Testis (tissue), 3 donors: ENCODE data around the gene VAV2. TPM values are rescaled to one million over a fixed set of nuclear protein-coding genes. Genes with fewer than 3 reads are reported as not detected.

Source experiments
- DNase-seq: peaks from one replicate; pipeline ENCODE4 v3.0.0-alpha.2; 2019
- H3K27ac ChIP-seq, 2 donors: fragments of 200-600 bp; sonication (generic); one replicate each; pipeline ENCODE4 v1.5.1; 2019
- H3K27me3 ChIP-seq: fragments of 200-600 bp; sonication (generic); one replicate; pipeline ENCODE4 v1.5.1; 2019
- H3K36me3 ChIP-seq: fragments of 200-600 bp; sonication (generic); one replicate; pipeline ENCODE4 v1.5.1; 2017; ENCODE audit warnings: low read depth; ENCODE audit errors: missing control alignments
- H3K4me1 ChIP-seq: fragments of 200-600 bp; sonication (generic); one replicate; pipeline ENCODE4 v1.5.1; 2019
- H3K4me3 ChIP-seq, 2 donors: fragments of 200-600 bp; sonication (generic); one replicate each; pipeline ENCODE4 v1.5.1; 2017 to 2019
- H3K9me3 ChIP-seq: fragments of 200-600 bp; sonication (generic); one replicate; pipeline ENCODE4 v1.5.1; 2017
- CTCF ChIP-seq, 3 experiments: fragments of 450-650 bp in 2 of 3; fragments of 200-600 bp in 1 of 3; sonication (generic) in 1 of 3; IDR thresholded peaks; one replicate each; pipeline ENCODE4 v1.5.1; 2016 to 2019; ENCODE audit warnings: antibody characterized with exemption in 3 of 3, mild to moderate bottlenecking in 2 of 3, moderate library complexity in 1 of 3
- POLR2A ChIP-seq: fragments of 450-650 bp; IDR thresholded peaks from one replicate; pipeline ENCODE4 v1.6.1; 2017; ENCODE audit warnings: antibody characterized with exemption, mild to moderate bottlenecking, moderate library complexity
- WGBS, 2 donors: methylation state at CpG; one replicate each; pipeline ENCODE4 v1.1.5; 2018; 5-methylcytosine and 5-hydroxymethylcytosine counted together
- intact Hi-C: fragments of 100-400 bp; cut with DNase I; formaldehyde crosslinking; loops from one replicate; pipeline ENCODE4 v1.15.1; 2023; ENCODE audit warnings: low total_unique reads
- polyA plus RNA-seq: library from polyadenylated mRNA; stranded (reverse); fragments of 350-450 nt; fragmentation: Illumina TruSeq; extraction: RNeasy Lipid Tissue Mini Kit (QIAGEN cat#74804); gene quantifications from one replicate; pipeline ENCODE4 v1.2.3, GENCODE V29; 2014; ENCODE audit warnings: low read depth, low replicate concordance; ENCODE audit not compliant: insufficient read depth
- total RNA-seq, 2 donors: library from RNA; depleted of rRNA; stranded (reverse); fragments of >200 nt; gene quantifications; one replicate each; pipeline ENCODE4 v1.2.3, GENCODE V29; 2016

Gene VAV2
- total and polyA plus RNA-seq, 3 donors from 2014 or later = 11.0 to 14.1 (median 12.2) TPM

- Histone ChIP-seq H3K36me3 (no peaks in the 10 kb centered on the region), H3K27ac (no peak overlapping the region), H3K9me3 (no peaks in the 10 kb centered on the region), H3K4me3 (no peak overlapping the region), H3K27me3 (no peaks in the 10 kb centered on the region), H3K4me1 (no peaks in the 10 kb centered on the region)
- TF ChIP-seq CTCF (IDR thresholded peaks at IDR 0.05) = no peak
- TF ChIP-seq POLR2A = no peak
- WGBS, 2 donors = 86 to 88% methylated on average over 5 of the region's 5 CpGs
- intact Hi-C loops = no loop called here
- no peak for DNase-seq
These were observed 74.7 kb downstream of the VAV2 start for GRCh38 chr9:133917375-133917774.

- no peaks in the 10 kb centered on the region for H3K27me3 ChIP-seq
- H3K4me1 ChIP-seq = no peaks in the 10 kb centered on the region
- 73 to 80% methylated on average over 15 of the region's 16 CpGs for WGBS, 2 donors
- no peak for DNase-seq
- TF ChIP-seq CTCF (IDR thresholded peaks at IDR 0.05) (no peak), POLR2A (no peak)
- intact Hi-C loops = no loop called here
- no peaks in the 10 kb centered on the region for H3K9me3 ChIP-seq
- H3K4me3 ChIP-seq = no peak overlapping the region
- no peak overlapping the region for H3K27ac ChIP-seq
- H3K36me3 ChIP-seq = no peaks in the 10 kb centered on the region
These were observed 76.0 kb downstream of the VAV2 start for GRCh38 chr9:133916159-133916541.

- Histone ChIP-seq H3K36me3 (no peaks in the 10 kb centered on the region), H3K9me3 (no peaks in the 10 kb centered on the region), H3K27me3 (no peaks in the 10 kb centered on the region), H3K4me3 (no peak overlapping the region), H3K27ac (no peak overlapping the region), H3K4me1 (no peaks in the 10 kb centered on the region)
- no peak for DNase-seq
- intact Hi-C loops = no loop called here
- TF ChIP-seq POLR2A (no peak), CTCF (IDR thresholded peaks at IDR 0.05) (no peak)
- 73 to 79% methylated on average over 29 to 30 of the region's 30 CpGs for WGBS, 2 donors
These were observed 76.5 kb downstream of the VAV2 start for GRCh38 chr9:133915534-133916158.

- Histone ChIP-seq H3K4me1 (no peaks in the 10 kb centered on the region), H3K36me3 (no peaks in the 10 kb centered on the region), H3K27me3 (no peaks in the 10 kb centered on the region), H3K4me3 (no peak overlapping the region), H3K27ac (no peak overlapping the region), H3K9me3 (no peaks in the 10 kb centered on the region)
- DNase-seq = no peak
- TF ChIP-seq CTCF (IDR thresholded peaks at IDR 0.05) (no peak), POLR2A (no peak)
- WGBS, 2 donors = 74 to 76% methylated on average over 22 to 23 of the region's 25 CpGs
- intact Hi-C loops = no loop called here
These were observed 77.4 kb downstream of the VAV2 start for GRCh38 chr9:133914442-133915342.
